GM23338 (cell line): ENCODE results near the gene CST9L.

Source experiments
- EZH2phosphoT487 ChIP-seq: fragments of 200-600 bp; sonication (generic); IDR thresholded peaks from one replicate; pipeline ENCODE4 v1.8.1; 2018; ENCODE audit warnings: antibody characterized with exemption; ENCODE audit not compliant: unreplicated experiment
- ZNF331 ChIP-seq: fragments of 250-450 bp; sonication (Bioruptor Pico); IDR thresholded peaks from 2 replicates; pipeline ENCODE4 v1.5.0; 2020; ENCODE audit warnings: low read depth, mild to moderate bottlenecking, moderate library complexity
- TF ChIP-seq, protein P1 (sequence below), 2 experiments: fragments of 200-600 bp in 1 of 2; sonication (generic) in 1 of 2; conservative IDR thresholded peaks; 2 replicates each; pipeline versions ENCODE4 v1.5.1 to v1.6.1; 2016 to 2017; ENCODE audit warnings: antibody characterized with exemption in 2 of 2, low read depth in 2 of 2, mild to moderate bottlenecking in 2 of 2, moderate library complexity in 1 of 2

DNA sequence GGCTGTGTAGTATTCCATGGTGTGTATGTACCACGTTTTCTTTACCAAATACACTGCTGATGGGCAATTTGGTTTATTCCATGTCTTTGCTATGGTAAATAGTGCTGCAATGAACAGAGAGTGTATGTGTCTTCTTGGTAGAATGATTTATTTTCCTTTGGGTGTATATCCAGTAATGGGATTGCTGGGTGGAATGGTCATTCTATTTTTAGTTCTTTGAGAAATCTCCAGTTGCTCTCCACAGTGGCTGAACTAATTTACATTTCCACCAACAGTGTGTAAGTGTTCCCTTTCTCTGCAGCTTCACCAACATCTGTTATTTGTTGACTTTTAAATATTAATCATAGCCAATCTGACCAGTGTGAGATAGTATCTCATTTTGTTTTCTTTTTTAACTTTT, 13.9 kb downstream of the CST9L start:
- TF ChIP-seq, protein P1, sequence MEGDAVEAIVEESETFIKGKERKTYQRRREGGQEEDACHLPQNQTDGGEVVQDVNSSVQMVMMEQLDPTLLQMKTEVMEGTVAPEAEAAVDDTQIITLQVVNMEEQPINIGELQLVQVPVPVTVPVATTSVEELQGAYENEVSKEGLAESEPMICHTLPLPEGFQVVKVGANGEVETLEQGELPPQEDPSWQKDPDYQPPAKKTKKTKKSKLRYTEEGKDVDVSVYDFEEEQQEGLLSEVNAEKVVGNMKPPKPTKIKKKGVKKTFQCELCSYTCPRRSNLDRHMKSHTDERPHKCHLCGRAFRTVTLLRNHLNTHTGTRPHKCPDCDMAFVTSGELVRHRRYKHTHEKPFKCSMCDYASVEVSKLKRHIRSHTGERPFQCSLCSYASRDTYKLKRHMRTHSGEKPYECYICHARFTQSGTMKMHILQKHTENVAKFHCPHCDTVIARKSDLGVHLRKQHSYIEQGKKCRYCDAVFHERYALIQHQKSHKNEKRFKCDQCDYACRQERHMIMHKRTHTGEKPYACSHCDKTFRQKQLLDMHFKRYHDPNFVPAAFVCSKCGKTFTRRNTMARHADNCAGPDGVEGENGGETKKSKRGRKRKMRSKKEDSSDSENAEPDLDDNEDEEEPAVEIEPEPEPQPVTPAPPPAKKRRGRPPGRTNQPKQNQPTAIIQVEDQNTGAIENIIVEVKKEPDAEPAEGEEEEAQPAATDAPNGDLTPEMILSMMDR (conservative IDR thresholded peaks at IDR 0.05; ENCODE audit: low read depth in 2 of 2), result no peak
- no peak for TF ChIP-seq EZH2phosphoT487
- TF ChIP-seq ZNF331 (CRISPR knock-in tag), result no peak
